ENCODE data around the gene TLR5. TPM values are rescaled to one million over a fixed set of nuclear protein-coding genes. Genes with fewer than 3 reads are reported as not detected.
A peak's percentile ranks its signal among the peaks of the same experiment; 100 is the strongest.

The TLR5 gene
- total RNA-seq, 6 donors from 2014 or later: 4.1 to 30.4 (median 14.8) TPM

GRCh38 chr1:223097713-223098112 lies 45.3 kb downstream of the TLR5 start:
- no peak overlapping the region for H3K4me3 ChIP-seq
- peaks cover under 1 to 4% (median 2%) of the 10 kb centered on the region in 4 donors for H3K4me1 ChIP-seq
- H3K9me3 ChIP-seq: no peaks in the 10 kb centered on the region
- no peak for ATAC-seq (ENCODE audit: low FRiP score in 2 of 2)
- no peak overlapping the region for H3K27ac ChIP-seq
- no peaks in the 10 kb centered on the region for H3K36me3 ChIP-seq
- 67% methylated on average over 1 of the region's 1 CpG; no CpG with 5 or more reads in 1 of the 2 donors for WGBS, 2 donors
- no peak for TF ChIP-seq POLR2A (IDR thresholded peaks at IDR 0.05)
- no peak for TF ChIP-seq EP300 (IDR thresholded peaks at IDR 0.05)
- TF ChIP-seq POLR2AphosphoS5 (IDR thresholded peaks at IDR 0.05): no peak
- TF ChIP-seq CTCF (IDR thresholded peaks at IDR 0.05): no peak
- no peaks in the 10 kb centered on the region for H3K27me3 ChIP-seq
- DNase-seq: no peak

- 73 to 84% methylated on average over 4 of the region's 4 CpGs for WGBS, 2 donors
- H3K27ac ChIP-seq: no peak overlapping the region
- no peaks in the 10 kb centered on the region for H3K36me3 ChIP-seq
- DNase-seq (no peak), ATAC-seq (ENCODE audit: low FRiP score in 2 of 2) (no peak)
- H3K4me3 ChIP-seq: no peak overlapping the region
- H3K27me3 ChIP-seq: no peaks in the 10 kb centered on the region
- H3K4me1 ChIP-seq: no peaks in the 10 kb centered on the region
- TF ChIP-seq EP300 (IDR thresholded peaks at IDR 0.05) (no peak), CTCF (IDR thresholded peaks at IDR 0.05) (no peak), POLR2AphosphoS5 (IDR thresholded peaks at IDR 0.05) (no peak), POLR2A (IDR thresholded peaks at IDR 0.05) (no peak)
- no peaks in the 10 kb centered on the region for H3K9me3 ChIP-seq
Observed at GRCh38 chr1:223095870-223096269, 47.2 kb downstream of the TLR5 start.

- WGBS, 2 donors: 78 to 82% methylated on average over 5 to 6 of the region's 6 CpGs
- TF ChIP-seq CTCF (IDR thresholded peaks at IDR 0.05) (no peak), POLR2AphosphoS5 (IDR thresholded peaks at IDR 0.05) (peak in 1 of 2 donors; percentile 9), POLR2A (IDR thresholded peaks at IDR 0.05) (no peak), EP300 (IDR thresholded peaks at IDR 0.05) (peak in 1 of 4 donors; percentile 33)
- H3K27me3 ChIP-seq: no peaks in the 10 kb centered on the region
- DNase-seq: no peak
- ATAC-seq (ENCODE audit: low FRiP score in 2 of 2): no peak
- H3K9me3 ChIP-seq: no peaks in the 10 kb centered on the region
- H3K36me3 ChIP-seq: no peaks in the 10 kb centered on the region
- peaks cover 0 to 13% (median 2%) of the 10 kb centered on the region in 4 donors for H3K4me1 ChIP-seq
- peak overlapping the region in 1 of 4 donors; percentile 52 for H3K27ac ChIP-seq
- no peak overlapping the region for H3K4me3 ChIP-seq
Observed at GRCh38 chr1:223091896-223092295, 51.2 kb downstream of the TLR5 start.

GRCh38 chr1:223089250-223089649 lies 53.8 kb downstream of the TLR5 start:
- DNase-seq (peak in 1 of 2 donors; percentile 19), ATAC-seq (ENCODE audit: low FRiP score in 2 of 2) (no peak)
- no peak overlapping the region for H3K4me3 ChIP-seq
- H3K4me1 ChIP-seq: peaks cover 0 to 13% (median 4%) of the 10 kb centered on the region in 4 donors
- no peak overlapping the region for H3K27ac ChIP-seq
- no peaks in the 10 kb centered on the region for H3K27me3 ChIP-seq
- TF ChIP-seq CTCF (IDR thresholded peaks at IDR 0.05) (no peak), EP300 (IDR thresholded peaks at IDR 0.05) (no peak), POLR2AphosphoS5 (IDR thresholded peaks at IDR 0.05) (no peak), POLR2A (IDR thresholded peaks at IDR 0.05) (no peak)
- WGBS, 2 donors: 75 to 94% methylated on average over 7 to 11 of the region's 11 CpGs
- no peaks in the 10 kb centered on the region for H3K36me3 ChIP-seq
- H3K9me3 ChIP-seq: no peaks in the 10 kb centered on the region

GRCh38 chr1:223088713-223089240 lies 54.3 kb downstream of the TLR5 start:
- Histone ChIP-seq H3K36me3 (no peaks in the 10 kb centered on the region), H3K4me3 (no peak overlapping the region), H3K4me1 (peaks cover 0 to 13% (median 4%) of the 10 kb centered on the region in 4 donors), H3K9me3 (no peaks in the 10 kb centered on the region), H3K27ac (no peak overlapping the region), H3K27me3 (no peaks in the 10 kb centered on the region)
- no peak for ATAC-seq (ENCODE audit: low FRiP score in 2 of 2)
- no peak for DNase-seq
- no peak for TF ChIP-seq CTCF (IDR thresholded peaks at IDR 0.05)
- WGBS, 2 donors: 82 to 86% methylated on average over 13 of the region's 13 CpGs

Data from upper lobe of left lung (tissue), 6 donors.